Body of pancreas (tissue), 4 donors: ENCODE data around the gene PPIAL4G.
"Not testable (repeated sequence)": the region's sequence is repeated elsewhere in the genome, so short reads cannot be mapped to it uniquely, and the experiment has no call there.

Experiments used
- POLR2A ChIP-seq, 3 donors: fragments of 450-650 bp; IDR thresholded peaks; one replicate each; pipeline ENCODE4 v1.6.1; 2016; ENCODE audit warnings: antibody characterized with exemption in 3 of 3, mild to moderate bottlenecking in 2 of 3
- TF ChIP-seq, protein P1 (sequence below), 7 experiments: fragments of 450-650 bp in 4 of 7; fragments of 200-600 bp in 3 of 7; sonication (generic) in 3 of 7; IDR thresholded peaks; one replicate each; pipeline ENCODE4 v1.5.1; 2016 to 2019; ENCODE audit warnings: antibody characterized with exemption in 7 of 7

DNA sequence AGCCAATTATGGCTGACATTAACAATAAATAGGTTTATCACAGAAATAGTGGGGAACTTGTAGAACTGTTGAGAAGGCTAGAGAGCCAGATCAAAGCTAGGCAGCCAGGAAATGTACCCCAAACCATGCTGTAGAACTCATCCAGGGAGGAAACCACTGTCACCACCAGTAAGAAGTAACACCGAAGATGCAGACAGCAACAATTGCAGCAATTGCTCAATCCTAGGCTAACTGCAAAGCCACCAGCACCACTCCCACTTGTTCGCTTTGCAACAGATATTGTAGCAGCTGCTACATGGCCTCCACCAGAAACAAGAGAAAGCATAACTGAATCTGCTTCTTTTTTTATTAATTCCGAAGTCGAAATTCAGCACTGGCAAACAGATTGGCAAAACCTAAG lies 2.0 kb downstream of the PPIAL4G start:
- not testable (repeated sequence) for TF ChIP-seq POLR2A (IDR thresholded peaks at IDR 0.05)
- TF ChIP-seq, protein P1, sequence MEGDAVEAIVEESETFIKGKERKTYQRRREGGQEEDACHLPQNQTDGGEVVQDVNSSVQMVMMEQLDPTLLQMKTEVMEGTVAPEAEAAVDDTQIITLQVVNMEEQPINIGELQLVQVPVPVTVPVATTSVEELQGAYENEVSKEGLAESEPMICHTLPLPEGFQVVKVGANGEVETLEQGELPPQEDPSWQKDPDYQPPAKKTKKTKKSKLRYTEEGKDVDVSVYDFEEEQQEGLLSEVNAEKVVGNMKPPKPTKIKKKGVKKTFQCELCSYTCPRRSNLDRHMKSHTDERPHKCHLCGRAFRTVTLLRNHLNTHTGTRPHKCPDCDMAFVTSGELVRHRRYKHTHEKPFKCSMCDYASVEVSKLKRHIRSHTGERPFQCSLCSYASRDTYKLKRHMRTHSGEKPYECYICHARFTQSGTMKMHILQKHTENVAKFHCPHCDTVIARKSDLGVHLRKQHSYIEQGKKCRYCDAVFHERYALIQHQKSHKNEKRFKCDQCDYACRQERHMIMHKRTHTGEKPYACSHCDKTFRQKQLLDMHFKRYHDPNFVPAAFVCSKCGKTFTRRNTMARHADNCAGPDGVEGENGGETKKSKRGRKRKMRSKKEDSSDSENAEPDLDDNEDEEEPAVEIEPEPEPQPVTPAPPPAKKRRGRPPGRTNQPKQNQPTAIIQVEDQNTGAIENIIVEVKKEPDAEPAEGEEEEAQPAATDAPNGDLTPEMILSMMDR (IDR thresholded peaks at IDR 0.05), result not testable (repeated sequence)
